ENCODE data around the gene BORCS5.

Gene BORCS5

DNA sequence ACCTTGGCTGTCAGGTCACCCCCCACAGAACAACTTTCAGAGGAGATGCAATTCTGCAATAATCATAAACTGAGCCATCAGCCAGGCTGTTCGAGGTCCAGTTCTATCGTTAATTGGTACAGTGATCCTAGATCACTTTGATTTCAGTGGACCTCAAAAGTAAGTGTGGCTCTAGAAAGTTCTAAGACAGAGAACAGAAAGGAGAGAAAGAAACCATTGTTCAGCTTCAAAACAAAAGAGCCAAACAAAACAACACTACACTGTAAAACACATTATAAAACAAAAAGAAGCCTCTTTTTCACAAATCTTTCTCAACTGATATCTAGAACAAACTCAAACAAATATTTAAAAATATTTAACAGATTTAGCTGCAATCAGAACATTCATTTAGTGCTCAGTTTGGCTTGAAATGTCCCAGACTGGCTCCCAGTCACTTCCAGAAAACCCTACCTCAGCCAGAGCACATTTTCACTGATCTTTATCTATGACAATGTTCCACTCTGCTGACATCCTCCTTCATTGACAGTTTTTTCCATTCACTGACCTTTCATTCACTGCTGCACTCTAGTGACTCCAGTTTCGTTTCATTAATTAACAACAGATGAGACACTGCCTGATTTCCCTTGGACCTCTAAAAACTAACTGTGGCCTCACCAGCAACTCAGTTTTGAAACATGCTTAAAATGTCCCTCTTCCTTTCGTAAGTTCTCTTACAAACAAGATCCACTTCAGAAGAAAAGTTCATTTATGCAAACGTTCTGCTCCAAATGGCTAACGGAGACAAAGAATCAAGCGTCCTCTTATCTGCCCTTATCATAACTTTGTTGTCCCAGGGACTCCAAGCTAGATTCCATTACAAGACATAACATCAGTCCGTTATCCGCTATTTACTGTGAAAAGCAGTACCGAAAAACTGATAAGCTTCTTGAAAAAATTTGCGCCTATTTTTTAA, 148.9 kb downstream of the BORCS5 start:
- Histone ChIP-seq H3K9me3 (ENCODE audit: low read length) (no peaks in the 10 kb centered on the region), H3K27me3 (ENCODE audit: insufficient read depth, low read length) (no peaks in the 10 kb centered on the region), H3K4me3 (ENCODE audit: low read length) (no peak overlapping the region), H2AFZ (ENCODE audit: low read depth, low read length) (no peak overlapping the region), H3K4me1 (ENCODE audit: insufficient read depth, low read length) (peaks cover 23% of the 10 kb centered on the region), H3K36me3 (ENCODE audit: insufficient read depth, low read length) (peaks cover 16% of the 10 kb centered on the region)

DNA sequence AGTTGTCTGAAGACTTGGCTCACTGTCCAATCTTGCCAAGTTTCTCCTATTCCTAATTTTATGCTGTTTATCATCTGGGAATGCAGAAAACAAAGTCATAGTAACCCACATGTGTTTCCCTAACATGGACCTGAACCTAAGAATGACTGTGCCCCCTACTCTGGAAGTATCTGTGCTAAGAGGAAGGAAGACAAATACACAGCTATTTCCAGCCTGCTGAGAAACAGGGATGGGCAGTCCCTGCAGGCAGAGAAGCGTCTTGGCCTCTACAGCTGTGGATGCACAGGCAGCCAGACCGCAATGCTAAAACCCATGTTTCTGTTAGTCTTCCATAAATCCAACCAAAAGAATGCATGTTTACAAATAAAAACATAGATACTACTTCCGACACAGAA, 149.6 kb downstream of the BORCS5 start:
- Histone ChIP-seq H3K4me1 (ENCODE audit: insufficient read depth, low read length) (peaks cover 23% of the 10 kb centered on the region), H2AFZ (ENCODE audit: low read depth, low read length) (no peak overlapping the region), H3K36me3 (ENCODE audit: insufficient read depth, low read length) (peaks cover 18% of the 10 kb centered on the region), H3K4me3 (ENCODE audit: low read length) (no peak overlapping the region), H3K27me3 (ENCODE audit: insufficient read depth, low read length) (no peaks in the 10 kb centered on the region), H3K9me3 (ENCODE audit: low read length) (no peaks in the 10 kb centered on the region)

DNA sequence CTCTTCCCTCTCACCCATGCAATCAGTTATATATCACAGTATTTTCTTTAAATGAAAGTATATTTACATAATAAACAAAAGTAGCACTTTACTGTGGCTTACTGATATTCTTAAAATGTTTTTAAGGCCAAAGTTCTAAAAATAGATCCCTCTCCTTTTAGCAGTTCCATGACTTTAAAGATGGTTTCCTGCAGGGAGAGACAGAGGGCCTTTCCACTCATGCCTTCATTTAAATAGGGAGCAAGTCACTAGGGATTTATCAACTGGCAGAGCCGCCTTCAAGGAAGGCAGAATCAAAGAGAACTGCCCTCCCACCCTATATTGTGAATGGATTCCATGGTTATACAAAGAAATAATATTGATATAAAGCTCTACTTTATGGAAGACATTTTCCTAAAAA, 150.2 kb downstream of the BORCS5 start:
- H3K27me3 ChIP-seq (ENCODE audit: insufficient read depth, low read length): no peaks in the 10 kb centered on the region
- no peaks in the 10 kb centered on the region for H3K9me3 ChIP-seq (ENCODE audit: low read length)
- H3K36me3 ChIP-seq (ENCODE audit: insufficient read depth, low read length): peaks cover 21% of the 10 kb centered on the region
- H3K4me1 ChIP-seq (ENCODE audit: insufficient read depth, low read length): peaks cover 23% of the 10 kb centered on the region
- H3K4me3 ChIP-seq (ENCODE audit: low read length): no peak overlapping the region
- no peak overlapping the region for H2AFZ ChIP-seq (ENCODE audit: low read depth, low read length)

DNA sequence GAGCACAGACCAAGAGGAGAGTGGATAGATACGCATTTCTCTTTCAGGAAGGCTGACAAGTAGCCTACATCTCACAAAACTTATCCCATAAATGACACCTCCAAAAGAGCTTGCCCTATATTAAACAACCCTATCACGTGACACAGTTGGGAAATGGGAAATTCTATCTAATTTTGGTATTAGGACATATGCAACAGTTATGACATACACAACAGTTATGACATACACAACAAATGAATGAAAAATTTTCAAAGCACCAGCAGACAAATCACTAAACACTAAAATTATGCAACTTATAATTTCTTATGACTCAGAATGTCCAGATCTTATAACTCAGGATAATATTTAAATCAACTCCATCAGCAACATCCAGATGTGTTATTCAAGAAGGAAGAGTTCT, 151.7 kb downstream of the BORCS5 start:
- no peaks in the 10 kb centered on the region for H3K9me3 ChIP-seq (ENCODE audit: low read length)
- no peak overlapping the region for H2AFZ ChIP-seq (ENCODE audit: low read depth, low read length)
- peaks cover 28% of the 10 kb centered on the region for H3K36me3 ChIP-seq (ENCODE audit: insufficient read depth, low read length)
- no peak overlapping the region for H3K4me3 ChIP-seq (ENCODE audit: low read length)
- no peaks in the 10 kb centered on the region for H3K27me3 ChIP-seq (ENCODE audit: insufficient read depth, low read length)
- peaks cover 29% of the 10 kb centered on the region for H3K4me1 ChIP-seq (ENCODE audit: insufficient read depth, low read length)

DNA sequence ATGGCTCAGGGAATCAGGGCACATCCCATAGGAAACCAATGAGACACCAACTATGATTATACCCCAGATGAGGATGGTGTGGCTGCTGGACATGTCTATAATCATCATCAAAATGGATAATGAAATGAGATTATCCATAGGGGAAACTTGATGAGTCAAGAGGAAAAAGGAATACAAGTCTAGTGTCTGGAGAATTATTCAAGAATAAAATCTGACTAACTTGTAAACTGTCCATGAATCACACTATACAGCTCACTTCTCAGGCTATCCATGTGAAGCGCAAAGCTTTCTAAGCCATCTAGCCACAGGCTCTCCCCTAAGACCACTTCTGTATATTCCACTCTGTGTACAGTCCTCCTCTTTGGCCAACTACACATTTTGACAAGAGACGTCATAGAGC, 153.3 kb downstream of the BORCS5 start:
- no peak overlapping the region for H3K4me3 ChIP-seq (ENCODE audit: low read length)
- H3K27me3 ChIP-seq (ENCODE audit: insufficient read depth, low read length): no peaks in the 10 kb centered on the region
- no peaks in the 10 kb centered on the region for H3K9me3 ChIP-seq (ENCODE audit: low read length)
- H3K36me3 ChIP-seq (ENCODE audit: insufficient read depth, low read length): peaks cover 24% of the 10 kb centered on the region
- peaks cover 39% of the 10 kb centered on the region for H3K4me1 ChIP-seq (ENCODE audit: insufficient read depth, low read length)
- H2AFZ ChIP-seq (ENCODE audit: low read depth, low read length): no peak overlapping the region

DNA sequence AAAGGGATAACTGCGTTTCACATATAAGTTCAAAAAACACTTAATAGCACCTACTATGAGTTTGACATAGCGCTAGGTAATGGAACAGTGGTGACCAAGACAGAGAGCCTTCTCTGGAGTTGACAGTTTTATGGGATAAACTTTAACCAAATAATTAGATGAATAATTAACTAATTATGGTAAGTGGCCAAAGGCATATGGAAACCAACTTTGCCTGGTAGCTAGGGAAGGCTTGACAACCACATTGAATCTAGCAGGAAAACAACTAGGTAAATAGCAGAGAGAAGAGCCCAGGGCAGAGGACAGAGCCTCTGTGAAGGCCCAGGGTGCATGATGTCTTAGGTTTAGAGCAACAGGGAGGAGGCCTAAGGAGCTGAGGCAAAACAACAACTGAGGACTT, 153.7 kb downstream of the BORCS5 start:
- H3K36me3 ChIP-seq (ENCODE audit: insufficient read depth, low read length): peaks cover 24% of the 10 kb centered on the region
- H3K9me3 ChIP-seq (ENCODE audit: low read length): no peaks in the 10 kb centered on the region
- H2AFZ ChIP-seq (ENCODE audit: low read depth, low read length): no peak overlapping the region
- peaks cover 35% of the 10 kb centered on the region for H3K4me1 ChIP-seq (ENCODE audit: insufficient read depth, low read length)
- no peak overlapping the region for H3K4me3 ChIP-seq (ENCODE audit: low read length)
- H3K27me3 ChIP-seq (ENCODE audit: insufficient read depth, low read length): no peaks in the 10 kb centered on the region

DNA sequence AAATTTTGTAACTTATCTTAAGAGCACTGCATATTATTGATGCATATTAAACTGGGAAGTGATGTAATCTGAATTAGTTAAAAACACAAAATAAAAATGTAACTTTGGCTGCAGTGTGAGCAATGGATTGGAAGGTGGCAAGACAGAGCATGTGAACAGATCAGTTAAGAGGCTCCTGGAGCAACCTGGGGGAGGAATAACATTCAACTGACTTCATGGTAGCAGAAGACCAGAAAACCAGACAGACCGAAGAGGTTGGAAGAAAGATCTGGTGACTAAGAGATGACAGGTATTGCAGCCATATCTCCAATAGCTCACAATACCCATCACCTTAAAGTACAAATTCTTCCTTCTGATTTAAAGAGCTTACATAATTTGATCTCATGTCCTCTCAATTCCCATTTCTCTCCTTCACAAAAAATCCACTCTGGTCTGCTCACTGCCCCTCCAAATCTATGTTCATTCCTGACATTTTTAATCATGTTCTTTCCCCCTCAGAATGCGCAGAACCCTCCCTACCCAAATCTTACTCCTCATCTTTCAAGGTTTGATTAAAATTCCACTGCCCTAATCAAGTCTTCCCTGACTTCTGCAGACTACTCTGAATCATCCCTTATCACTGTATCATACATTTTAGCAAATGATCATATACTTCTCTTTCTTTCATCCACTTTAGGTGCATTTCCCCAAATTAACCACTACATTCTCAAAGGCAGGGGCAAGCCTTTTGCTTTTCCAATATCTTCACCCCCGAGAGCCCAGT, 154.3 kb downstream of the BORCS5 start:
- no peaks in the 10 kb centered on the region for H3K27me3 ChIP-seq (ENCODE audit: insufficient read depth, low read length)
- no peak overlapping the region for H2AFZ ChIP-seq (ENCODE audit: low read depth, low read length)
- peaks cover 28% of the 10 kb centered on the region for H3K36me3 ChIP-seq (ENCODE audit: insufficient read depth, low read length)
- no peaks in the 10 kb centered on the region for H3K9me3 ChIP-seq (ENCODE audit: low read length)
- peaks cover 28% of the 10 kb centered on the region for H3K4me1 ChIP-seq (ENCODE audit: insufficient read depth, low read length)
- H3K4me3 ChIP-seq (ENCODE audit: low read length): no peak overlapping the region

DNA sequence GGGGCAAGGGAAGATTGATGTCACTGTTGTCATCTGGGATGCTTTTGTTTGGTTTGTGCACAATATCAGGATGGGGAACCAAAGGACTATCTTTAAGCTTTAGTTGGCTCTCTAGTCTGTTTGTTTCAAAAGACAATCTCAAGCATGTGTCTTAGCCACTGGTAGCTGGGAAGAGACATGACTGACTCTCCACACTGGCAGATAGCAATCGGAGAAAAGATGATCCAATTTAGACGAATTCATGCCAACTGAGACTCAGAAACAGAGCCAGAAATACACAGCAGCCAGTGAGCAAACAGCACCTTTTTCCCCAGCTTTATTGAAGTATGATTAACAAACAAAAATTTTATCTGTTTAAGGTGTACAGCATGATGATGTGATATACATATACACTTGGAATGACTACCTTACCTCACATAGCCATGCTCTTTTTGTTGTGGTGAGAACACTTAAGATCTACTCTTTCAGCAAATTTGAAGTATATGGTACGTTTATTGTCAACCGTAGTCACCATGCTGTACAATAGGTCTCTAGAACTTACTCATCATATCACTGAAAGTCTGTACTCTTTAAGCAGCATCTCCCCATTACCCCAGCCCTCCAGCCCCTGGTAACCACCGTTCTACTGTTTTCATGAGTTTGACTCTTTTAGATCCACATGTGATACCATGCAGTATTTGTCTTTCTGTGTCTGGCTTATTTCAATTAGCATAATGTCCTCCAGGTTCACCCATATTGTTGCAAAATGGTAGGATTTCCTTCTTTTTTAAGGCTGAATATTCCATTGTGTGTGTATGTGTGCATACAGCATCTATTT, 155.2 kb downstream of the BORCS5 start:
- H3K4me3 ChIP-seq (ENCODE audit: low read length): no peak overlapping the region
- H3K9me3 ChIP-seq (ENCODE audit: low read length): no peaks in the 10 kb centered on the region
- H3K4me1 ChIP-seq (ENCODE audit: insufficient read depth, low read length): peaks cover 20% of the 10 kb centered on the region
- H2AFZ ChIP-seq (ENCODE audit: low read depth, low read length): no peak overlapping the region
- peaks cover 37% of the 10 kb centered on the region for H3K36me3 ChIP-seq (ENCODE audit: insufficient read depth, low read length)
- no peaks in the 10 kb centered on the region for H3K27me3 ChIP-seq (ENCODE audit: insufficient read depth, low read length)

DNA sequence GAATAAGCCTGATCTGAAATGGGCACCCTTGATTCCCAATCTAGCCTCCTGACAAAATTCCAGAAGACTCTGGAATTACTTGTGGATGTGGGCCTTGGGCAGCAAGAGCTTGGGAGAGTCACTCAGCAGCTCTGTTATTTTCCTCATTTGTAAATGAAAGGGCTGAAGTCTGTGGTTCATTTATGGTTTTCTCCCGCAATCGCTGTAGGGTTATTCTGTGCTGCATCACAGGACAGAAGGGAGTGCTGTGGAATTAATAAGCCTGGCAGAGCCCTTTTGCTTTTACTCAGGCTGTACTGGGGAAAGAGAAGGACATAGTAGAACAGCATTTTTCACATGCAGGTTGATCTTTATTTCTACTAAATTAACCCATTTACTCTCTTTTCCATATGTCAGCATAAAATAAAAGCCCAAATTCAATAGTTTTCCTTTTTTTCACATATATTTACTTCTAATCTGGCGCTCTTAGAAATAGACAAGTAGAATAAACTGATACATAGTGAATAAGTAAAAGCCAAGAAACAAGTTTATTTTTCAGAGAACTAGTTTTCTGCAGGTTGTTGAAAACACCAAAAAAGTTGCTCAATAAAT, 156.6 kb downstream of the BORCS5 start:
- Histone ChIP-seq H3K36me3 (ENCODE audit: insufficient read depth, low read length) (peaks cover 51% of the 10 kb centered on the region), H2AFZ (ENCODE audit: low read depth, low read length) (no peak overlapping the region), H3K4me3 (ENCODE audit: low read length) (no peak overlapping the region), H3K27me3 (ENCODE audit: insufficient read depth, low read length) (no peaks in the 10 kb centered on the region), H3K9me3 (ENCODE audit: low read length) (no peaks in the 10 kb centered on the region), H3K4me1 (ENCODE audit: insufficient read depth, low read length) (peaks cover 34% of the 10 kb centered on the region)

DNA sequence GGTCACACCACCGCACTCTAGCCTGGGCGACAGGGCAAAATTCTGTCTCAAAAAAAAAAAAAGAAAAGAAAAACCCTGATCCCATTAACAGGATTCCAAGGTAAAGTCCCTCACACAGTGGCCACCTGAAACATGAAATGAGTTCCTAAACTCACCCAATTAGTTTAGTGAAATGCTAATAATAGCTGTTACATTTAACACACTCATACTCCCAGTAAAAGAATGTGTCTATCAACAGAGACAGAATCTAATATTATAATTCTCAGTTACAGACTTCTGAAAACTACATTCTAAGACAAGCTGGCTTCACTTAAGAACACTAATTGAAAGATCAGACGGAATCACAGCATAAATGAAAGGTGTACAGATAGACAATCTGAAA, 161.6 kb downstream of the BORCS5 start:
- H2AFZ ChIP-seq (ENCODE audit: low read depth, low read length): no peak overlapping the region
- no peaks in the 10 kb centered on the region for H3K27me3 ChIP-seq (ENCODE audit: insufficient read depth, low read length)
- peaks cover 62% of the 10 kb centered on the region for H3K4me1 ChIP-seq (ENCODE audit: insufficient read depth, low read length)
- H3K36me3 ChIP-seq (ENCODE audit: insufficient read depth, low read length): peaks cover 42% of the 10 kb centered on the region
- H3K9me3 ChIP-seq (ENCODE audit: low read length): no peaks in the 10 kb centered on the region
- peak overlapping the region; percentile 72 for H3K4me3 ChIP-seq (ENCODE audit: low read length)

DNA sequence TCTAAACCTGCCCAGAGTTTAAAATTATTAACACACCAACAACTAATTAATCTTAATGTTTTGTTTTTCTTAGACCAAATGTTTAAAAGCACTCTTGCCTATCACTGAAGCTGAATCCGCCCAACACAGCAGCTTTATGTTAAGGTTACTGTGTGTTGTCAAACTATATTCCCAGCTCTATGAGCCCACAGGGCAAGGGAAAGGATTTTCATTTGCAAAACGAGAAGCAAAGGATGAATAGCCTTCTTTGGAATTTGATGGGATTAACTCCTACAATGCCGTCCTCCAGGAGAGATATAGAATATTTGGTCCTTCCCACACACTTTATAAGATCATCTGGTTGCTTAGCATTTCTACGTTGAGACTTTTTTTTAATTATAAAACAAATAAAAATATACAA, 162.0 kb downstream of the BORCS5 start:
- H3K36me3 ChIP-seq (ENCODE audit: insufficient read depth, low read length): peaks cover 42% of the 10 kb centered on the region
- H2AFZ ChIP-seq (ENCODE audit: low read depth, low read length): no peak overlapping the region
- no peaks in the 10 kb centered on the region for H3K9me3 ChIP-seq (ENCODE audit: low read length)
- peak overlapping the region; percentile 72 for H3K4me3 ChIP-seq (ENCODE audit: low read length)
- peaks cover 61% of the 10 kb centered on the region for H3K4me1 ChIP-seq (ENCODE audit: insufficient read depth, low read length)
- no peaks in the 10 kb centered on the region for H3K27me3 ChIP-seq (ENCODE audit: insufficient read depth, low read length)

Data from neuron (in vitro differentiated cells).